Loucy (cell line): ENCODE measurements around the gene PCBP2.
A peak's percentile ranks its signal among the peaks of the same experiment; 100 is the strongest.
"Not testable (repeated sequence)": the region's sequence is repeated elsewhere in the genome, so short reads cannot be mapped to it uniquely, and the experiment has no call there.

ENCODE experiments used
- H2AFZ ChIP-seq: fragments of 200-600 bp; sonication (generic); 2 replicates; pipeline ENCODE4 v1.6.0; 2016; ENCODE audit warnings: antibody characterized with exemption, mild to moderate bottlenecking, low read length, moderate library complexity
- H3F3A ChIP-seq: fragments of 200-600 bp; 2 replicates; pipeline ENCODE4 v1.6.0; 2016; ENCODE audit warnings: antibody characterized with exemption, low read depth, mild to moderate bottlenecking
- H3K27me3 ChIP-seq: fragments of 200-600 bp; sonication (generic); 2 replicates; pipeline ENCODE4 v1.6.1; 2014; ENCODE audit warnings: low read length, mild to moderate bottlenecking; ENCODE audit not compliant: insufficient read depth, poor library complexity, severe bottlenecking
- H3K36me3 ChIP-seq: fragments of 200-600 bp; sonication (generic); 2 replicates; pipeline ENCODE4 v1.6.1; 2016; ENCODE audit warnings: low read length; ENCODE audit not compliant: insufficient read depth
- H3K4me1 ChIP-seq: fragments of 200-600 bp; sonication (generic); 2 replicates; pipeline ENCODE4 v1.5.1; 2014; ENCODE audit warnings: low read length, mild to moderate bottlenecking; ENCODE audit not compliant: insufficient read depth, poor library complexity, severe bottlenecking
- H3K4me2 ChIP-seq: fragments of 200-600 bp; sonication (generic); 2 replicates; pipeline ENCODE4 v1.6.0; 2014; ENCODE audit warnings: antibody characterized with exemption, low read length, low read depth, mild to moderate bottlenecking; ENCODE audit not compliant: poor library complexity, severe bottlenecking
- H3K4me3 ChIP-seq: fragments of 200-600 bp; sonication (generic); 2 replicates; pipeline ENCODE4 v1.5.1; 2014; ENCODE audit warnings: low read length, mild to moderate bottlenecking, mixed read lengths; ENCODE audit not compliant: poor library complexity, severe bottlenecking
- H3K79me2 ChIP-seq: fragments of 200-600 bp; sonication (generic); 2 replicates; pipeline ENCODE4 v1.6.1; 2014; ENCODE audit warnings: low read length; ENCODE audit not compliant: insufficient read depth
- H3K9ac ChIP-seq: fragments of 200-600 bp; sonication (generic); 2 replicates; pipeline ENCODE4 v1.6.0; 2014; ENCODE audit warnings: mild to moderate bottlenecking, low read depth, low read length, moderate library complexity; ENCODE audit not compliant: poor library complexity, severe bottlenecking
- H3K9me2 ChIP-seq: fragments of 200-600 bp; sonication (generic); replicated peaks from 2 replicates; pipeline ENCODE4 v1.6.1; 2016; ENCODE audit warnings: low read depth, low read length, mixed read lengths
- H3K9me3 ChIP-seq: fragments of 200-600 bp; sonication (generic); 2 replicates; pipeline ENCODE4 v1.6.1; 2014; ENCODE audit warnings: mild to moderate bottlenecking, antibody characterized with exemption, low read length, low read depth; ENCODE audit not compliant: insufficient read depth
- H4K20me1 ChIP-seq: fragments of 200-600 bp; sonication (generic); 2 replicates; pipeline ENCODE4 v1.6.0; 2014; ENCODE audit warnings: antibody characterized with exemption, low read length, mild to moderate bottlenecking; ENCODE audit not compliant: insufficient read depth, poor library complexity, severe bottlenecking
- EZH2phosphoT487 ChIP-seq: fragments of 200-600 bp; IDR thresholded peaks from 2 replicates; pipeline ENCODE4 v1.6.1; 2018; ENCODE audit warnings: antibody characterized with exemption, mild to moderate bottlenecking, moderate library complexity, borderline replicate concordance
- TF ChIP-seq, protein P1 (sequence below): fragments of 200-600 bp; sonication (generic); conservative IDR thresholded peaks from 2 replicates; pipeline ENCODE4 v1.5.1; 2014; ENCODE audit warnings: mild to moderate bottlenecking, antibody characterized with exemption, low read length

Gene PCBP2

DNA sequence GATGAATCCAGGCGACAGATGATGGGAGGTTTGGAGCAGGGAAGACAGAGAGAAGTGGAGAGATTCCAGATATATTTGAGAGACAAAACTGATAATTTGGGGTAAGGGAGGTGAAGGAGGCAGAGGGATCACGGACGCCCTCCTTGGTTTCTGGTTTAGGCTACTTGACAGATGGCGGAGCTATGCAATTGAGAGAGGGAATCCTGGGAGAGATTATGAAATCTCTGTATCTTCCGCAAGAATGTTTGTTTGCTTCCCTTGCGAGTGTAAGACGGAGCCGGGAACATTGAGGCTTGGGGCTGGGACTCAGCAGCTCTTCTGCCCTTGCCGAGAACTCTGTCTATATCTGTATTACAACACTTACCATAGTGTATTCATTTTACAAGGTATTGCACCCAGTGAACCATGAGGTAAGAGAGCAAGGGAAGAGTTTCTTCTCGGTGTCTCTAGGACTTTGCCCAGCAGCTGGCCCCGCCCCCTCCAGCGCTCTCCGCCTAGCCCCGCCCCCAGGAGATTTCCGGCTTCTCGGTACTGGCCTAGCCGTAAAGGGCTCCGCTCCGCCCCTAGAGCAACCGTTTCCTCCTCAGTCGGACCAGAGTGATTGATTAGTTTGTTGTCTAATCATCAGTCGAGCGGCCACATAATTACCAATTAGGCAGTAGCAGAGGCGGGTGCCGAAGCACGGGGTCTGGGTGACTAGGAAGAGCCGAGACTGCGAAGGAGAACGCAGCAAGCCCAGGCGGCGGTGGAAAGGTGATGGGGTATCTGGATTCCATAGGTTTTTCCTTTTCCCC, 10.7 kb upstream of the PCBP2 start, which contains the start of gene PRR13:
PRR13 (plus strand) TSS at position 695 of the 794 bp plus-strand sequence. CDS start 981 bp downstream, outside the sequence.
- Histone ChIP-seq H2AFZ (peak within 1 kb of the TSS; percentile 97), H3K4me3 (peak within 1 kb of the TSS; percentile 87), H3K9ac (peak within 1 kb of the TSS; percentile 90), H3K36me3 (no peaks in the 10 kb centered on the region; the same call in 1 of the 2 replicates), H3K4me1 (peaks cover 37% of the 10 kb centered on the region), H3K9me3 (no peaks in the 10 kb centered on the region), H3K4me2 (peak within 1 kb of the TSS; percentile 95), H3F3A (peaks cover 5% of the 10 kb centered on the region; the same call in 1 of the 2 replicates), H3K9me2 (no peaks in the 10 kb centered on the region), H4K20me1 (peaks cover 35% of the 10 kb centered on the region), H3K27me3 (no peaks in the 10 kb centered on the region), H3K79me2 (peaks cover 42% of the 10 kb centered on the region)
- no peak for TF ChIP-seq EZH2phosphoT487
- TF ChIP-seq, protein P1, sequence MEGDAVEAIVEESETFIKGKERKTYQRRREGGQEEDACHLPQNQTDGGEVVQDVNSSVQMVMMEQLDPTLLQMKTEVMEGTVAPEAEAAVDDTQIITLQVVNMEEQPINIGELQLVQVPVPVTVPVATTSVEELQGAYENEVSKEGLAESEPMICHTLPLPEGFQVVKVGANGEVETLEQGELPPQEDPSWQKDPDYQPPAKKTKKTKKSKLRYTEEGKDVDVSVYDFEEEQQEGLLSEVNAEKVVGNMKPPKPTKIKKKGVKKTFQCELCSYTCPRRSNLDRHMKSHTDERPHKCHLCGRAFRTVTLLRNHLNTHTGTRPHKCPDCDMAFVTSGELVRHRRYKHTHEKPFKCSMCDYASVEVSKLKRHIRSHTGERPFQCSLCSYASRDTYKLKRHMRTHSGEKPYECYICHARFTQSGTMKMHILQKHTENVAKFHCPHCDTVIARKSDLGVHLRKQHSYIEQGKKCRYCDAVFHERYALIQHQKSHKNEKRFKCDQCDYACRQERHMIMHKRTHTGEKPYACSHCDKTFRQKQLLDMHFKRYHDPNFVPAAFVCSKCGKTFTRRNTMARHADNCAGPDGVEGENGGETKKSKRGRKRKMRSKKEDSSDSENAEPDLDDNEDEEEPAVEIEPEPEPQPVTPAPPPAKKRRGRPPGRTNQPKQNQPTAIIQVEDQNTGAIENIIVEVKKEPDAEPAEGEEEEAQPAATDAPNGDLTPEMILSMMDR: no peak

DNA sequence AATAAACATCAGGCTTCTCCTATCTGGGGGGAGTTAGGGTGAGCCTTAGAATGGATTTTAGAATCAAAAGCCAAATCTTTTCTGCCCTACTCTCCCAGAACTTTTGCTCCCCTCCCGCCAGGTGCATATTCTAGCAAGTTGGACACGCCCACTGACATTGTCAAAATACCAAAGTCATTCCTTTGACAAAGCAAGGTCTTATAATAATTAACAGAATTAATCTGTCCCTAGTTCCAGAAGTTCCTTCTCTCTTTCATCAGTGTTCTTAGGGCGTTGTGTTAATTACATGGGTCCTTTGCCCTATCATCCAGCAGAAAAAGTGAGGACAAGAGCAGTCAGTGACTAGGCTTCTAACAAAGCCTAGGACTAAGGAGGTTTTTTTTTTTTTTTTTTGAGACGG, 7.9 kb upstream of the PCBP2 start:
- Histone ChIP-seq H3K4me1 (peaks cover 37% of the 10 kb centered on the region), H3K9me2 (no peaks in the 10 kb centered on the region), H3K9me3 (no peaks in the 10 kb centered on the region), H2AFZ (no peak overlapping the region), H3K27me3 (no peaks in the 10 kb centered on the region), H3K79me2 (peaks cover 42% of the 10 kb centered on the region), H3F3A (peaks cover 5% of the 10 kb centered on the region; the same call in 1 of the 2 replicates), H4K20me1 (peaks cover 35% of the 10 kb centered on the region), H3K9ac (peak overlapping the region; percentile 90), H3K36me3 (no peaks in the 10 kb centered on the region; the same call in 1 of the 2 replicates), H3K4me3 (peak overlapping the region; percentile 46), H3K4me2 (peak overlapping the region; percentile 69)
- no peak for TF ChIP-seq EZH2phosphoT487
- TF ChIP-seq, protein P1: no peak

DNA sequence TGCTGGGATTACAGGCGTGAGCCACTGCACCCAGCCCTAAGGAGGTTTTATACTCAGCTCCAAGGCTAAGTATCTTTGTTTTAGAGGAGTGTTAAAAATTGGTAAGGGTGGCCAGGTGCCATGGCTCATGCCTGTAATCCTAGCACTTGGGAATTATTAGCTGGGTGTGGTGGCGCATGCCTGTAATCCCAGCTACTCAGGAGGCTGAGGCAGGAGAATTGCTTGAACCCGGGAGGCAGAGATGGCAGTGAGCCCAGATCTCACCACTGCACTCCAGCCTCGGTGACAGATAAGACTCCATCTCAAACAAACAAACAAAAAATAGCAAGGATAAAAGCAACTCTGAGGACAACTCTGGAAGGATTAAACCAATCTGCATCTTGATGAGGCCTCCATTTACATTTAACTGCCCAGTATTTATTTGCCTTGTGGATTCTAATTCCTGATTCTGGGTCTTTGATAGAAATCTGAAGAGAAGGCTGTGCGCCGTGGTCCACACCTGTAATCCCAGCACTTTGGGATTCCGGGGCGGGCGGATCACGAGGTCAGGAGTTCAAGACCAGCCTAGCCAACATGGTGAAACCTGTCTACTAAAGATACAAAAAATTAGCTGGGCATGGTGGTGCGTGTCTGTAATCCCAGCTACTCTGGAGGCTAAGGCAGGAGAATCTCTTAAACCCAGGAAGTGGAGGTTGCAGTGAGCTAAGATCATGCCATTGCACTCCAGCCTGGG, 7.1 kb upstream of the PCBP2 start:
- H3K27me3 ChIP-seq, H3K9me2 ChIP-seq, H2AFZ ChIP-seq, H3F3A ChIP-seq, H3K9me3 ChIP-seq, H3K36me3 ChIP-seq: not testable (repeated sequence)
- Histone ChIP-seq H4K20me1 (peaks cover 35% of the 10 kb centered on the region), H3K4me1 (peaks cover 37% of the 10 kb centered on the region), H3K4me2 (peak overlapping the region; percentile 69), H3K4me3 (peak overlapping the region; percentile 38), H3K79me2 (peaks cover 42% of the 10 kb centered on the region), H3K9ac (peak overlapping the region; percentile 35)
